ENCODE measurements around the gene NOC3L. TPM values are rescaled to one million over a fixed set of nuclear protein-coding genes. Genes with fewer than 3 reads are reported as not detected.

NOC3L gene
- polyA plus RNA-seq, 1 of the 3 experiments (the other 2 are of a cell fraction) = 9.0 TPM

DNA sequence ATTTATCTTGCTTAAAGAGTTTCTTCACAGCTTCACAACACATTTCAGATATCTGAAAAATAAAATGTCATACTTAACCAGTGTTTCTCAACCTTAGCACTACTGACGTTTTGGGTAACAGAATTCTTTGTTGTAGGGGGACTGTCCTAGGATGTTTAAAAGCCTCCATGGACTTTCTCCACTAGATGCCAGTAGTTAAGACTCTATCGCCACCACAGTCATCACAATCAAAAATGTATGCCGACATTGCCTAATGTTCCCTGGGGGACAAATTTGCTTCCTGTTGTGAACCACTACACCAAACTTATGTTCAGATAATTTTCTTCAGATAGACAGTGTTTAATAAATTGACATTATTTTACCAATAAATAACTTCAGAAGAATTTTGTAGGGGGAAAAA, 13.4 kb downstream of the NOC3L start (continued):
- TF ChIP-seq SIN3A (IDR thresholded peaks at IDR 0.05; ENCODE audit: borderline replicate concordance, low read depth, low read length) = no peak
- no peak for TF ChIP-seq RXRA (IDR thresholded peaks at IDR 0.05; ENCODE audit: borderline replicate concordance, low read depth)
- TF ChIP-seq, protein P1, sequence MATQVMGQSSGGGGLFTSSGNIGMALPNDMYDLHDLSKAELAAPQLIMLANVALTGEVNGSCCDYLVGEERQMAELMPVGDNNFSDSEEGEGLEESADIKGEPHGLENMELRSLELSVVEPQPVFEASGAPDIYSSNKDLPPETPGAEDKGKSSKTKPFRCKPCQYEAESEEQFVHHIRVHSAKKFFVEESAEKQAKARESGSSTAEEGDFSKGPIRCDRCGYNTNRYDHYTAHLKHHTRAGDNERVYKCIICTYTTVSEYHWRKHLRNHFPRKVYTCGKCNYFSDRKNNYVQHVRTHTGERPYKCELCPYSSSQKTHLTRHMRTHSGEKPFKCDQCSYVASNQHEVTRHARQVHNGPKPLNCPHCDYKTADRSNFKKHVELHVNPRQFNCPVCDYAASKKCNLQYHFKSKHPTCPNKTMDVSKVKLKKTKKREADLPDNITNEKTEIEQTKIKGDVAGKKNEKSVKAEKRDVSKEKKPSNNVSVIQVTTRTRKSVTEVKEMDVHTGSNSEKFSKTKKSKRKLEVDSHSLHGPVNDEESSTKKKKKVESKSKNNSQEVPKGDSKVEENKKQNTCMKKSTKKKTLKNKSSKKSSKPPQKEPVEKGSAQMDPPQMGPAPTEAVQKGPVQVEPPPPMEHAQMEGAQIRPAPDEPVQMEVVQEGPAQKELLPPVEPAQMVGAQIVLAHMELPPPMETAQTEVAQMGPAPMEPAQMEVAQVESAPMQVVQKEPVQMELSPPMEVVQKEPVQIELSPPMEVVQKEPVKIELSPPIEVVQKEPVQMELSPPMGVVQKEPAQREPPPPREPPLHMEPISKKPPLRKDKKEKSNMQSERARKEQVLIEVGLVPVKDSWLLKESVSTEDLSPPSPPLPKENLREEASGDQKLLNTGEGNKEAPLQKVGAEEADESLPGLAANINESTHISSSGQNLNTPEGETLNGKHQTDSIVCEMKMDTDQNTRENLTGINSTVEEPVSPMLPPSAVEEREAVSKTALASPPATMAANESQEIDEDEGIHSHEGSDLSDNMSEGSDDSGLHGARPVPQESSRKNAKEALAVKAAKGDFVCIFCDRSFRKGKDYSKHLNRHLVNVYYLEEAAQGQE (IDR thresholded peaks at IDR 0.05; ENCODE audit: low read depth, low read length) = no peak
- no peak for TF ChIP-seq POLR2AphosphoS5 (IDR thresholded peaks at IDR 0.05; ENCODE audit: low read depth, low read length)

DNA sequence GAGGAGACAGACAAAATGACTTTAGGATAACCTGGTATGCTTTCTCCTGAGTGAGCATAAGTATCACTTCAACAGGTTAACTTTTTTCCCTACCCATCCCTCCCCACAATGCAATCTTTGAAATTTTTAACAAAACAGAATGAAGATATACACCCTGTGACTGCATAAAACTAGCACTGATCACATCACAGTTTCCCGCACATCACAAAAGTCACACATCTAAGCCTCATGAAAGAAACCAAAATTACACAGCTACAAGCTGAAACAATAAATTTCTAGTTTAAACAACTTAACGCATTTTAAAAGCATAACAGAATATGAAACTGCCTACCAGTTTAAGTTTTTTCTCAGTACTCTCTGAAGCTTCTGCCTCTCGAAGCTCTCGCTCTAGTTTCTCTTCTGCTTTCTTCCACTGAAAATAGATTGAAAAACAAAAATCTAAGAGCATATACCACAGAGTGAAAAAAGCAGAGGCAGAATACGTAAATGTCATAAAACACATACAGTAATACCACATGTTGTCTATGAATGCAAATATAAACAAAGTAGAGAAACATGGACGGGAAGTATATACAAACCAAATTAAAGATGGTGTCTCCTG, 18.1 kb downstream of the NOC3L start:
- Histone ChIP-seq H3K9ac (no peak overlapping the region), H3K79me2 (ENCODE audit: insufficient read depth) (no peaks in the 10 kb centered on the region; the same call in 1 of the 2 replicates), H3F3A (replicated peaks; ENCODE audit: insufficient read depth) (peaks cover 3% of the 10 kb centered on the region), H2AFZ (ENCODE audit: low read depth) (no peak overlapping the region), H3K36me3 (replicated peaks in 1 of 2; ENCODE audit: control insufficient read depth in 1 of 2, insufficient read depth in 2 of 2, low read length in 1 of 2) (peaks cover 87 to 89% of the 10 kb centered on the region in 2 experiments), H3K4me1 (ENCODE audit: control insufficient read depth in 1 of 2, insufficient read depth in 2 of 2, low read depth in 1 of 2, low read length in 1 of 2) (no peaks in the 10 kb centered on the region; a peak in 1 of 4 replicates), H3K4me2 (no peak overlapping the region), H3K27ac (ENCODE audit: low read depth in 2 of 2, low read length in 1 of 2) (no peak overlapping the region), H3K27me3 (ENCODE audit: insufficient read depth) (no peaks in the 10 kb centered on the region), H3K4me3 (ENCODE audit: low read depth in 2 of 2, low read length in 1 of 2) (no peak overlapping the region), H3K9me2 (no peaks in the 10 kb centered on the region), H4K20me1 (ENCODE audit: insufficient read depth) (no peaks in the 10 kb centered on the region), H3K9me3 (no peaks in the 10 kb centered on the region)
- ChIA-PET CTCF (interaction anchor here (1.6 kb wide), 1 partner anchor 24 kb away, joined by 6 read pairs; no protein-coding TSS in a partner anchor), POLR2A (no interaction called here)
- 97% methylated on average over 6 of the region's 6 CpGs for WGBS (ENCODE audit: low lambda C conversion rate)
- DNase-seq = no peak
- TF ChIP-seq TEAD4 (IDR thresholded peaks at IDR 0.05; ENCODE audit: borderline replicate concordance, insufficient read depth) = no peak
- no peak for TF ChIP-seq SMC3 (IDR thresholded peaks at IDR 0.05; ENCODE audit: low read depth, low read length)
- TF ChIP-seq, protein P2, sequence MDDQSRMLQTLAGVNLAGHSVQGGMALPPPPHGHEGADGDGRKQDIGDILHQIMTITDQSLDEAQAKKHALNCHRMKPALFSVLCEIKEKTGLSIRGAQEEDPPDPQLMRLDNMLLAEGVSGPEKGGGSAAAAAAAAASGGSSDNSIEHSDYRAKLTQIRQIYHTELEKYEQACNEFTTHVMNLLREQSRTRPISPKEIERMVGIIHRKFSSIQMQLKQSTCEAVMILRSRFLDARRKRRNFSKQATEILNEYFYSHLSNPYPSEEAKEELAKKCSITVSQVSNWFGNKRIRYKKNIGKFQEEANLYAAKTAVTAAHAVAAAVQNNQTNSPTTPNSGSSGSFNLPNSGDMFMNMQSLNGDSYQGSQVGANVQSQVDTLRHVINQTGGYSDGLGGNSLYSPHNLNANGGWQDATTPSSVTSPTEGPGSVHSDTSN (IDR thresholded peaks at IDR 0.05) = no peak
- no peak for TF ChIP-seq MEF2A (IDR thresholded peaks at IDR 0.05; ENCODE audit: borderline replicate concordance, low read depth)
- no peak for TF ChIP-seq NRF1 (IDR thresholded peaks at IDR 0.05; ENCODE audit: low read depth, low read length)

DNA sequence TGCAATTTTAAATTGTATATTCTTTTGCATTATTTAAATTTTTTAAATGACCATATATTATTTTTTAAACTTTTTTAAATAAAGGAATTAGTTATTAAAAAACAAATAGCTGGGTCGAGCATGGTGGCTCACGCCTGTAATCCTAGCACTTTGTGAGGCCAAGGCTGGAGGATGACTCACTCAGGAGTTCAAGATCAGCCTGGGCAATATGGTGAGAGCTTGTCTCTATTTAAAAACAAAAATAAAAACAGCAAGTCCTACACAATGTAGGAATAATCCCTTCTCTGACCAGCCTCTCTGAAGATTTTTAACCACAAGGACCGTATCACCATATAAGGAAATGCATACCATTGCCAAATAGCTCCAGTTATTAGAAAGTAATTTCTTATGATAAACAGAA, 19.6 kb downstream of the NOC3L start:
- Histone ChIP-seq H3K4me1 (ENCODE audit: control insufficient read depth in 1 of 2, insufficient read depth in 2 of 2, low read depth in 1 of 2, low read length in 1 of 2) (no peaks in the 10 kb centered on the region), H3F3A (replicated peaks; ENCODE audit: insufficient read depth) (no peaks in the 10 kb centered on the region), H3K4me3 (ENCODE audit: low read depth in 2 of 2, low read length in 1 of 2) (no peak overlapping the region), H4K20me1 (ENCODE audit: insufficient read depth) (no peaks in the 10 kb centered on the region), H3K9ac (no peak overlapping the region), H2AFZ (ENCODE audit: low read depth) (no peak overlapping the region), H3K36me3 (replicated peaks in 1 of 2; ENCODE audit: control insufficient read depth in 1 of 2, insufficient read depth in 2 of 2, low read length in 1 of 2) (peaks cover 90 to 91% of the 10 kb centered on the region in 2 experiments), H3K4me2 (no peak overlapping the region), H3K9me2 (no peaks in the 10 kb centered on the region), H3K9me3 (no peaks in the 10 kb centered on the region), H3K79me2 (ENCODE audit: insufficient read depth) (no peaks in the 10 kb centered on the region; the same call in 1 of the 2 replicates), H3K27me3 (ENCODE audit: insufficient read depth) (no peaks in the 10 kb centered on the region), H3K27ac (ENCODE audit: low read depth in 2 of 2, low read length in 1 of 2) (no peak overlapping the region)
- ChIA-PET POLR2A (no interaction called here), CTCF (interaction anchor here (1.0 to 1.5 kb wide), 3 partner anchors 10 to 427 kb away, joined by 3 to 4 read pairs (median 4); no protein-coding TSS in a partner anchor)
- 90% methylated on average over 3 of the region's 3 CpGs for WGBS (ENCODE audit: low lambda C conversion rate)
- no peak for DNase-seq
- no peak for TF ChIP-seq NFIC (IDR thresholded peaks at IDR 0.05; ENCODE audit: borderline replicate concordance)
- TF ChIP-seq EZH2phosphoT487 (IDR thresholded peaks at IDR 0.05; ENCODE audit: borderline replicate concordance, low read depth) = no peak
- TF ChIP-seq, protein P1 (IDR thresholded peaks at IDR 0.05; ENCODE audit: low read depth, low read length) = no peak
- TF ChIP-seq POLR2AphosphoS5 (IDR thresholded peaks at IDR 0.05; ENCODE audit: low read depth, low read length) = no peak
- no peak for TF ChIP-seq GABPA (IDR thresholded peaks at IDR 0.05; ENCODE audit: low read depth)
- TF ChIP-seq, protein P3, sequence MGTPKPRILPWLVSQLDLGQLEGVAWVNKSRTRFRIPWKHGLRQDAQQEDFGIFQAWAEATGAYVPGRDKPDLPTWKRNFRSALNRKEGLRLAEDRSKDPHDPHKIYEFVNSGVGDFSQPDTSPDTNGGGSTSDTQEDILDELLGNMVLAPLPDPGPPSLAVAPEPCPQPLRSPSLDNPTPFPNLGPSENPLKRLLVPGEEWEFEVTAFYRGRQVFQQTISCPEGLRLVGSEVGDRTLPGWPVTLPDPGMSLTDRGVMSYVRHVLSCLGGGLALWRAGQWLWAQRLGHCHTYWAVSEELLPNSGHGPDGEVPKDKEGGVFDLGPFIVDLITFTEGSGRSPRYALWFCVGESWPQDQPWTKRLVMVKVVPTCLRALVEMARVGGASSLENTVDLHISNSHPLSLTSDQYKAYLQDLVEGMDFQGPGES (IDR thresholded peaks at IDR 0.05; ENCODE audit: low read depth, low read length) = no peak
- TF ChIP-seq RCOR1 (IDR thresholded peaks at IDR 0.05; ENCODE audit: low read length) = no peak
- no peak for TF ChIP-seq NRF1 (IDR thresholded peaks at IDR 0.05; ENCODE audit: low read depth, low read length)

Data from SK-N-SH (cell line).